ENCODE measurements around the gene MYO1B.

DNA sequence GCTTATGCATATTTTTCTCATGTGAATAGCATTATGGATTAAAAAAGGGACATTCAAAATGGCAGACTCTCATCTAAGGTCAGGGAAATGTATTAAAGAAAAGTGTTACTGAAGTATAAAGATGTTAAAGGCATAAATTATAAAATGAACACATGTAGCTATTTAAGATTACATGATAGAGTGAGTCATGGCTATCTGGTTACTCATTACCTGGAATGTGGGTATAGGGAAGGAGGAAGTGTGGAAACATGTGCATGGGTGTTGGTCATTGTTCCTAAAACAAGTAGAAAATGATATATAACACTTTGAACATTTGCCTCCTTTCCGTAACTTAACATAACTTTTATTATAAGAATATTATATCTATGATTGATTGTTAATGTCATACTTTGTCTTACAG is 66.4 kb downstream of the MYO1B start:
- TF ChIP-seq, protein P1, sequence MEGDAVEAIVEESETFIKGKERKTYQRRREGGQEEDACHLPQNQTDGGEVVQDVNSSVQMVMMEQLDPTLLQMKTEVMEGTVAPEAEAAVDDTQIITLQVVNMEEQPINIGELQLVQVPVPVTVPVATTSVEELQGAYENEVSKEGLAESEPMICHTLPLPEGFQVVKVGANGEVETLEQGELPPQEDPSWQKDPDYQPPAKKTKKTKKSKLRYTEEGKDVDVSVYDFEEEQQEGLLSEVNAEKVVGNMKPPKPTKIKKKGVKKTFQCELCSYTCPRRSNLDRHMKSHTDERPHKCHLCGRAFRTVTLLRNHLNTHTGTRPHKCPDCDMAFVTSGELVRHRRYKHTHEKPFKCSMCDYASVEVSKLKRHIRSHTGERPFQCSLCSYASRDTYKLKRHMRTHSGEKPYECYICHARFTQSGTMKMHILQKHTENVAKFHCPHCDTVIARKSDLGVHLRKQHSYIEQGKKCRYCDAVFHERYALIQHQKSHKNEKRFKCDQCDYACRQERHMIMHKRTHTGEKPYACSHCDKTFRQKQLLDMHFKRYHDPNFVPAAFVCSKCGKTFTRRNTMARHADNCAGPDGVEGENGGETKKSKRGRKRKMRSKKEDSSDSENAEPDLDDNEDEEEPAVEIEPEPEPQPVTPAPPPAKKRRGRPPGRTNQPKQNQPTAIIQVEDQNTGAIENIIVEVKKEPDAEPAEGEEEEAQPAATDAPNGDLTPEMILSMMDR (IDR thresholded peaks at IDR 0.05 in 2 of 3, conservative IDR thresholded peaks at IDR 0.05 in 1 of 3; ENCODE audit: control insufficient read depth in 2 of 3, extremely low read depth in 1 of 3, insufficient read depth in 1 of 3, low read depth in 3 of 3, low read length in 3 of 3), result no peak
- TF ChIP-seq GABPA (IDR thresholded peaks at IDR 0.05; ENCODE audit: low read depth) (no peak), EGR1 (IDR thresholded peaks at IDR 0.05; ENCODE audit: borderline replicate concordance in 1 of 2, low read depth in 2 of 2, low read length in 2 of 2) (no peak), TBL1XR1 (IDR thresholded peaks at IDR 0.05; ENCODE audit: low read depth, low read length) (no peak), HCFC1 (IDR thresholded peaks at IDR 0.05; ENCODE audit: low read length) (no peak), ASH2L (IDR thresholded peaks at IDR 0.05; ENCODE audit: borderline replicate concordance, low read depth) (no peak)

All from GM12878 (cell line).